B cell (primary cell): Measurements from ENCODE around the gene RDH12.

Source experiments
- CTCF ChIP-seq: fragments of 200-600 bp; IDR thresholded peaks from one replicate; pipeline ENCODE4 v1.8.0; 2022; ENCODE audit warnings: antibody characterized with exemption, mild to moderate bottlenecking
- EZH2 ChIP-seq: IDR thresholded peaks from 2 replicates; pipeline ENCODE4 v1.6.1; 2012; ENCODE audit warnings: borderline replicate concordance, low read depth, mild to moderate bottlenecking, moderate library complexity, low read length; ENCODE audit not compliant: insufficient read depth, poor library complexity, severe bottlenecking

- TF ChIP-seq EZH2 (no peak), CTCF (no peak)
Measured at GRCh38 chr14:67729072-67729885, 27.6 kb downstream of the RDH12 start.
